Trophoblast cell (in vitro differentiated cells and primary cell): ENCODE measurements around the gene HMOX2.

Experiments used
- DNase-seq, 2 donors: peaks; one replicate each; pipeline ENCODE4 v3.0.0-alpha.2; 2016
- H2AFZ ChIP-seq: 2 replicates; pipeline ENCODE4 v1.6.1; 2013; ENCODE audit warnings: low read length, moderate library complexity, mild to moderate bottlenecking; ENCODE audit not compliant: insufficient read depth, poor library complexity
- H2AK5ac ChIP-seq: 2 replicates; pipeline ENCODE4 v1.6.1; 2013; ENCODE audit warnings: mild to moderate bottlenecking, low read length
- H2BK120ac ChIP-seq: 2 replicates; pipeline ENCODE4 v1.6.1; 2013; ENCODE audit warnings: low read length, mild to moderate bottlenecking, moderate library complexity; ENCODE audit not compliant: insufficient read depth, poor library complexity
- H2BK12ac ChIP-seq: 2 replicates; pipeline ENCODE4 v1.6.1; 2013; ENCODE audit warnings: mild to moderate bottlenecking, low read length, moderate library complexity
- H2BK5ac ChIP-seq: 2 replicates; pipeline ENCODE4 v1.6.1; 2013; ENCODE audit warnings: low read length, low read depth, moderate library complexity, mild to moderate bottlenecking; ENCODE audit not compliant: poor library complexity
- H3K14ac ChIP-seq: 2 replicates; pipeline ENCODE4 v1.6.1; 2013; ENCODE audit warnings: mild to moderate bottlenecking, low read length
- H3K18ac ChIP-seq: 2 replicates; pipeline ENCODE4 v1.6.1; 2013; ENCODE audit warnings: mild to moderate bottlenecking, low read length
- H3K23ac ChIP-seq: 2 replicates; pipeline ENCODE4 v1.6.1; 2013; ENCODE audit warnings: low read length
- H3K27ac ChIP-seq: 2 replicates; pipeline ENCODE4 v1.5.1; 2013; ENCODE audit warnings: low read depth, mild to moderate bottlenecking, inconsistent platforms, low read length, moderate library complexity
- H3K27me3 ChIP-seq: 2 replicates; pipeline ENCODE4 v1.6.1; 2013; ENCODE audit warnings: inconsistent platforms, mild to moderate bottlenecking, low read length, moderate library complexity; ENCODE audit not compliant: insufficient read depth
- H3K36me3 ChIP-seq, 2 experiments: 1 replicate in 1 of 2; 2 replicates in 1 of 2; pipeline ENCODE4 v1.6.1; 2013; ENCODE audit warnings: low read length in 2 of 2, mild to moderate bottlenecking in 2 of 2, moderate library complexity in 1 of 2; ENCODE audit not compliant: insufficient read depth in 2 of 2, control insufficient read depth in 1 of 2
- H3K4ac ChIP-seq: 2 replicates; pipeline ENCODE4 v1.6.1; 2013; ENCODE audit warnings: low read depth, mild to moderate bottlenecking, low read length, moderate library complexity
- H3K4me1 ChIP-seq, 2 experiments: 1 replicate in 1 of 2; 2 replicates in 1 of 2; pipeline ENCODE4 v1.6.1; 2013; ENCODE audit warnings: low read length in 2 of 2, mild to moderate bottlenecking in 2 of 2, moderate library complexity in 1 of 2; ENCODE audit not compliant: insufficient read depth in 2 of 2, control insufficient read depth in 1 of 2
- H3K4me2 ChIP-seq: 2 replicates; pipeline ENCODE4 v1.6.1; 2013; ENCODE audit warnings: inconsistent platforms, mild to moderate bottlenecking, low read length, moderate library complexity
- H3K4me3 ChIP-seq: 2 replicates; pipeline ENCODE4 v1.5.1; 2013; ENCODE audit warnings: mild to moderate bottlenecking, low read depth, low read length, inconsistent platforms
- H3K79me1 ChIP-seq: one replicate; pipeline ENCODE4 v1.6.1; 2013; ENCODE audit warnings: low read length
- H3K79me2 ChIP-seq: 2 replicates; pipeline ENCODE4 v1.6.1; 2013; ENCODE audit warnings: low read length, mild to moderate bottlenecking; ENCODE audit not compliant: control insufficient read depth, insufficient read depth, poor library complexity
- H3K9ac ChIP-seq: 2 replicates; pipeline ENCODE4 v1.6.1; 2013; ENCODE audit warnings: mild to moderate bottlenecking, low read length
- H3K9me3 ChIP-seq: 2 replicates; pipeline ENCODE4 v1.6.1; 2013; ENCODE audit warnings: low read depth, mild to moderate bottlenecking, control low read depth, inconsistent platforms, low read length; ENCODE audit not compliant: insufficient read depth
- H4K12ac ChIP-seq: 2 replicates; pipeline ENCODE4 v1.6.1; 2013; ENCODE audit warnings: low read depth, mild to moderate bottlenecking, low read length, moderate library complexity
- H4K8ac ChIP-seq: 2 replicates; pipeline ENCODE4 v1.6.1; 2013; ENCODE audit warnings: low read depth, mild to moderate bottlenecking, low read length, moderate library complexity
- H4K91ac ChIP-seq: one replicate; pipeline ENCODE4 v1.6.1; 2013; ENCODE audit warnings: low read depth, mild to moderate bottlenecking, low read length, moderate library complexity
- WGBS: extraction: QIAGEN DNeasy Blood & Tissue Kit; methylation state at CpG from one replicate; pipeline ENCODE4 v1.1.7; 2013; ENCODE audit warnings: missing lambda C conversion rate; ENCODE audit not compliant: insufficient read length, insufficient coverage; ENCODE audit errors: extremely low coverage; 5-methylcytosine and 5-hydroxymethylcytosine counted together

The HMOX2 gene

DNA sequence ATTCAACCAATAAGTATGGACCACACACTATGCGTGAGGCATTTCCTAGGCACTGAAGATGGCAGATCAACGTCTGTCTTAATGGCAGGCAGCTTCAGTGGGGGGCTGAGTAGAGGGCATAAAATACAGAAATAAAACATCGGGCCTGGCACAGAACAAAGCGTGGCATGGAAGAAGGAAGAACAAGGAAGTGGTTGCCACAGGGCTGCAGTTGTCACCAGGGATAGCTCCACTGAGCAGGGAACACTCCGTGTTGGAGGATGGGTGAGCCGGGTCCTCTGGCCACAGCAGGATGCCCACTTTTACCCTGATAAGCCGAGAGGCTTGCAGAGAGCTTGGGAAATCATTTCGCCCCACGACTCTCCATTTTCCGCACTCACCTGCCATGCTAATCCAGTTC is 56.0 kb downstream of the HMOX2 start:
- Histone ChIP-seq H3K9ac (no peak overlapping the region), H3K36me3 (peaks cover 0 to 2% of the 10 kb centered on the region in 2 experiments), H3K27me3 (no peaks in the 10 kb centered on the region), H3K4me1 (peaks cover 11 to 12% of the 10 kb centered on the region in 2 experiments), H3K4me2 (no peak overlapping the region), H2AK5ac (no peak overlapping the region), H3K79me1 (peaks cover 2% of the 10 kb centered on the region), H4K91ac (no peak overlapping the region), H3K4me3 (no peak overlapping the region), H3K9me3 (no peaks in the 10 kb centered on the region), H3K18ac (no peak overlapping the region), H3K23ac (no peak overlapping the region), H3K14ac (no peak overlapping the region), H2BK12ac (no peak overlapping the region), H2AFZ (no peak overlapping the region), H2BK5ac (no peak overlapping the region), H4K12ac (no peak overlapping the region), H4K8ac (no peak overlapping the region), H3K4ac (no peak overlapping the region), H3K79me2 (no peaks in the 10 kb centered on the region), H2BK120ac (no peak overlapping the region), H3K27ac (no peak overlapping the region)
- WGBS: no CpG with 5 or more reads among the region's 10 CpGs
- no peak for DNase-seq

DNA sequence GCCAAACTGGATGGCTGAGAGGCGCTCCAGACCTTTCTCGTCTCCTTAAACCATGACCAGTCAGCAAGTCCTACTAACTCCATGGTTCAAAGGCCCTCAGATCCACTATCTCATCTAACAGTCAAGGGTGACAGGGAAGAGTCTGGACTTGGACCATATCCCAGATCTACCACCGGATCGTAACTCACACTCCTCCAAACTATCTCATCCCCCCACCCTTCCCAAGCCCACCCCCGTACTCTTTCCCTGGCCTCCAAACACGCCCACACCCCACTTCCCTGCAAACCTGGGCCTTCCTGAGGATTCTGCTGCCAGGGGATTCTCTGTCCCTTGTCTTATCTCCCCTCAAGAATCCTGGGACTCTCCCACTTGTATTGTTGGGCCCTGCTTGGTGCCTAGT is 57.3 kb downstream of the HMOX2 start:
- Histone ChIP-seq H3K36me3 (peaks cover 0 to 2% of the 10 kb centered on the region in 2 experiments), H4K8ac (no peak overlapping the region), H3K23ac (no peak overlapping the region), H3K9ac (no peak overlapping the region), H3K18ac (no peak overlapping the region), H4K12ac (no peak overlapping the region), H3K4ac (no peak overlapping the region), H3K27ac (no peak overlapping the region), H2BK120ac (no peak overlapping the region), H3K14ac (no peak overlapping the region), H2AFZ (no peak overlapping the region), H2AK5ac (no peak overlapping the region), H3K79me1 (peaks cover 11% of the 10 kb centered on the region), H3K4me2 (no peak overlapping the region), H2BK12ac (no peak overlapping the region), H3K4me3 (no peak overlapping the region), H3K79me2 (peaks cover 6% of the 10 kb centered on the region), H3K4me1 (peaks cover 15 to 18% of the 10 kb centered on the region in 2 experiments), H3K9me3 (no peaks in the 10 kb centered on the region), H4K91ac (no peak overlapping the region), H3K27me3 (peaks cover 7% of the 10 kb centered on the region), H2BK5ac (no peak overlapping the region)
- DNase-seq: no peak
- WGBS: 100% methylated on average over 2 of the region's 6 CpGs

DNA sequence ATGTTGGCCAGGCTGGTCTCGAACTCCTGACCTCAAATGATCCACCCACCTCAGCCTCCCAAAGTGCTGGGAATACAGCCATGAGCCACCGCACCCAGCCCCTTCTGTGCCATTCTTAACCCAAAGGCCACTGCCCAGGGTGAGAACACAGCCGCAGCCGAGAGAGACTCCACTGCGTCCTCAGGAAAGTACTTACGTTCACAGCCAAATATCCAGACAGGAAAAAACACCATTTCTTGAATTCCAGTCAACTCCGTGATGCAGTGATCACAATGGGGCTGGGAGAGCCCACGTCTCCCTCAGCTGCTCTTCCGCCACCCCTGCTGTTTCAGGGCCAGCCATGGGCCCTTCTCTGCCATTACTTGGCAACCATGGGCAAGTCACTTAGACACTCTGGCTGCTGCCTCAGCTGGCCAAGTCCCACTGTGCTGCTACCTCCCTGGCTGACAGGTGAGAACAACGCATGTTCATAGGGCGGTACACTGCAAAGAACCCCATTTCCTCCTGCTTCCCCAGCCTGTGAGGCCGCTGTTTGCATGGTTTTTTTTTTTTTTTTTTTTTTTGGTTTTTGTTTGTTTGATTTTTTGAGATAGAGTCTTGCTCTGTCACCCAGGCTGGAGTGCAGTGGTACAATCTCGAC is 58.1 kb downstream of the HMOX2 start:
- Histone ChIP-seq H3K9me3 (peaks cover 4% of the 10 kb centered on the region), H3K79me1 (peaks cover 12% of the 10 kb centered on the region), H3K27me3 (peaks cover 7% of the 10 kb centered on the region), H4K91ac (no peak overlapping the region), H3K23ac (no peak overlapping the region), H3K36me3 (peaks cover 0 to 2% of the 10 kb centered on the region in 2 experiments), H2BK12ac (no peak overlapping the region), H3K79me2 (peaks cover 6% of the 10 kb centered on the region), H4K12ac (no peak overlapping the region), H2BK5ac (no peak overlapping the region), H4K8ac (no peak overlapping the region), H3K9ac (no peak overlapping the region), H3K14ac (no peak overlapping the region), H3K27ac (no peak overlapping the region), H3K4me1 (peaks cover 12% of the 10 kb centered on the region in 2 experiments), H2AFZ (no peak overlapping the region), H3K18ac (no peak overlapping the region), H3K4me2 (no peak overlapping the region), H2BK120ac (no peak overlapping the region), H3K4ac (no peak overlapping the region), H2AK5ac (no peak overlapping the region), H3K4me3 (no peak overlapping the region)
- DNase-seq: no peak
- WGBS: no CpG with 5 or more reads among the region's 13 CpGs

- H2AK5ac ChIP-seq: no peak overlapping the region
- H2AFZ ChIP-seq: no peak overlapping the region
- H3K9me3 ChIP-seq: peaks cover 7% of the 10 kb centered on the region
- no peak overlapping the region for H2BK12ac ChIP-seq
- no peak overlapping the region for H3K4me2 ChIP-seq
- H4K91ac ChIP-seq: no peak overlapping the region
- no CpG with 5 or more reads among the region's 7 CpGs for WGBS
- H3K14ac ChIP-seq: no peak overlapping the region
- peaks cover 7% of the 10 kb centered on the region for H3K27me3 ChIP-seq
- H3K4me3 ChIP-seq: no peak overlapping the region
- H3K18ac ChIP-seq: no peak overlapping the region
- no peak overlapping the region for H3K27ac ChIP-seq
- H3K79me2 ChIP-seq: peaks cover 6% of the 10 kb centered on the region
- H4K8ac ChIP-seq: no peak overlapping the region
- no peak overlapping the region for H3K23ac ChIP-seq
- DNase-seq: no peak
- no peak overlapping the region for H4K12ac ChIP-seq
- H3K4me1 ChIP-seq: peaks cover 5 to 6% of the 10 kb centered on the region in 2 experiments
- H3K36me3 ChIP-seq: peaks cover 0 to 2% of the 10 kb centered on the region in 2 experiments
- peaks cover 10% of the 10 kb centered on the region for H3K79me1 ChIP-seq
- H2BK120ac ChIP-seq: no peak overlapping the region
- H2BK5ac ChIP-seq: no peak overlapping the region
- H3K9ac ChIP-seq: no peak overlapping the region
- no peak overlapping the region for H3K4ac ChIP-seq
These were observed 59.5 kb downstream of the HMOX2 start for GRCh38 chr16:4535627-4536108.
